Measurements from ENCODE around the gene TTYH3.
A peak's percentile ranks its signal among the peaks of the same experiment; 100 is the strongest.

DNA sequence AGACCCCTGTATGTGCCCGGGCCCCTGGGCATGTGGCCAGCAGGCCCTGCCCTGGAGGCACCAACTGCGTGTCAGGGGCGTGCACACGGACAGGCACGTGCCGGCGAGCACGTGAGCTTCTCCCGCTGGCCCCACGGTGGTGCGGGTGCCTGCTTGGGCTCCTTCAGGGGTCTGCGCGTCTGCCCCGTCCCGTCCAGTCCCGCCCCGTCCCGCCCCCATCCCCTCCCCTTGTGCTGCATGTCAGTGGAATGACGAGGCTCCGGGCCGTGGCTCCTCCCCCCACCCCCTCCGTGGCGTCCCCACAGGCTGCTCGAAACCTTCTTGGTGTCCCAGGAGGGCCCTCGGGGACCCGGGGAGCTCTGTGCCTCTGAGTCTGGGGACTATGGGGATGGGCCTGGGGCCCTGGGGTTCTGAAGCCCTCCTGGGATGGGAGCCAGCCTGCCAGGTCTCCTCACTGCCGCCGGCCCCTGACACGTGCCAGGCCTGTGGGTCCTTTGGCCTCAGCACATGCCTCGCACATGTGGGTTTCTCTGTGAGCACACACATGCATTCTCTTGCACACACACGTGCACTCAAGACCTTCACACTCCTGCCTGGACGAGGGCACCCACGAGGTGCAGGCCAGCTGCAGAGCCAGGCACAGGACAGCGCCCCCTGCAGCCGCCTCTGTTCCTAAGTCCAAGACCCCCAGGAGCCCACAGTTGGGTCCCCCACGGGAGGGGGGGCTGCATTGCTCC is 28.7 kb downstream of the TTYH3 start:
- peak; percentile 58 for TF ChIP-seq CTCF (IDR thresholded peaks at IDR 0.05)
- TF ChIP-seq, protein P1, sequence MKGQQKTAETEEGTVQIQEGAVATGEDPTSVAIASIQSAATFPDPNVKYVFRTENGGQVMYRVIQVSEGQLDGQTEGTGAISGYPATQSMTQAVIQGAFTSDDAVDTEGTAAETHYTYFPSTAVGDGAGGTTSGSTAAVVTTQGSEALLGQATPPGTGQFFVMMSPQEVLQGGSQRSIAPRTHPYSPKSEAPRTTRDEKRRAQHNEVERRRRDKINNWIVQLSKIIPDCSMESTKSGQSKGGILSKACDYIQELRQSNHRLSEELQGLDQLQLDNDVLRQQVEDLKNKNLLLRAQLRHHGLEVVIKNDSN (CRISPR knock-in tag; IDR thresholded peaks at IDR 0.05): no peak
- no peak for TF ChIP-seq NR2C2 (CRISPR knock-in tag; IDR thresholded peaks at IDR 0.05)
- TF ChIP-seq FOXJ3 (CRISPR knock-in tag; IDR thresholded peaks at IDR 0.05; ENCODE audit: borderline replicate concordance): no peak
- TF ChIP-seq ZNF121 (CRISPR knock-in tag; IDR thresholded peaks at IDR 0.05): peak; percentile 90
- TF ChIP-seq, protein P2, sequence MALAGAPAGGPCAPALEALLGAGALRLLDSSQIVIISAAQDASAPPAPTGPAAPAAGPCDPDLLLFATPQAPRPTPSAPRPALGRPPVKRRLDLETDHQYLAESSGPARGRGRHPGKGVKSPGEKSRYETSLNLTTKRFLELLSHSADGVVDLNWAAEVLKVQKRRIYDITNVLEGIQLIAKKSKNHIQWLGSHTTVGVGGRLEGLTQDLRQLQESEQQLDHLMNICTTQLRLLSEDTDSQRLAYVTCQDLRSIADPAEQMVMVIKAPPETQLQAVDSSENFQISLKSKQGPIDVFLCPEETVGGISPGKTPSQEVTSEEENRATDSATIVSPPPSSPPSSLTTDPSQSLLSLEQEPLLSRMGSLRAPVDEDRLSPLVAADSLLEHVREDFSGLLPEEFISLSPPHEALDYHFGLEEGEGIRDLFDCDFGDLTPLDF (CRISPR knock-in tag; IDR thresholded peaks at IDR 0.05): no peak
